GM12875 (cell line): ENCODE measurements around the gene CLIC3.
A peak's percentile ranks its signal among the peaks of the same experiment; 100 is the strongest.
"Not testable (repeated sequence)": the region's sequence is repeated elsewhere in the genome, so short reads cannot be mapped to it uniquely, and the experiment has no call there.

Experiments
- H3K4me3 ChIP-seq: one replicate; pipeline ENCODE4 v1.5.1; 2011; ENCODE audit warnings: low read depth, low read length, control low read depth
- TF ChIP-seq, protein P1 (sequence below): IDR thresholded peaks from 2 replicates; pipeline ENCODE4 v1.5.1; 2011; ENCODE audit warnings: low read depth, mild to moderate bottlenecking, control low read depth, inconsistent platforms, low read length, moderate library complexity, borderline replicate concordance; ENCODE audit not compliant: insufficient read depth

The CLIC3 gene

DNA sequence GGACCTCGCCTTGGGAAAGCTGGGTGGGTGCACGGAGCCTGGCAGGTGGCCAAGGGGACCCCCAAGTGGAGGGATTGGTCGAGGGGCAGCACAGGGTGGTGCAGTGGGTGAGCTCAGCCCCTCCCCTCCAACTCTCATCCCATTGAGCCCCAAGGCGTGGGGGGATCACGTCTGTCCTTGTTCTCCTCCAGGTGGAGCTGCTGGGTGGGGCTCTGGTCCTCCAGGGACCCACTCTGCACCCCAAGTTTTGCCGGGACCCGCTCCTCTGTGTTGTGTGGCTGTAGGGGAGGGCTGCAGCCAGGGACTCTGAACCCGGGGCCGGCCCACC is 39.1 kb upstream of the CLIC3 start:
- no peak overlapping the region for H3K4me3 ChIP-seq
- TF ChIP-seq, protein P1, sequence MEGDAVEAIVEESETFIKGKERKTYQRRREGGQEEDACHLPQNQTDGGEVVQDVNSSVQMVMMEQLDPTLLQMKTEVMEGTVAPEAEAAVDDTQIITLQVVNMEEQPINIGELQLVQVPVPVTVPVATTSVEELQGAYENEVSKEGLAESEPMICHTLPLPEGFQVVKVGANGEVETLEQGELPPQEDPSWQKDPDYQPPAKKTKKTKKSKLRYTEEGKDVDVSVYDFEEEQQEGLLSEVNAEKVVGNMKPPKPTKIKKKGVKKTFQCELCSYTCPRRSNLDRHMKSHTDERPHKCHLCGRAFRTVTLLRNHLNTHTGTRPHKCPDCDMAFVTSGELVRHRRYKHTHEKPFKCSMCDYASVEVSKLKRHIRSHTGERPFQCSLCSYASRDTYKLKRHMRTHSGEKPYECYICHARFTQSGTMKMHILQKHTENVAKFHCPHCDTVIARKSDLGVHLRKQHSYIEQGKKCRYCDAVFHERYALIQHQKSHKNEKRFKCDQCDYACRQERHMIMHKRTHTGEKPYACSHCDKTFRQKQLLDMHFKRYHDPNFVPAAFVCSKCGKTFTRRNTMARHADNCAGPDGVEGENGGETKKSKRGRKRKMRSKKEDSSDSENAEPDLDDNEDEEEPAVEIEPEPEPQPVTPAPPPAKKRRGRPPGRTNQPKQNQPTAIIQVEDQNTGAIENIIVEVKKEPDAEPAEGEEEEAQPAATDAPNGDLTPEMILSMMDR, result no peak

DNA sequence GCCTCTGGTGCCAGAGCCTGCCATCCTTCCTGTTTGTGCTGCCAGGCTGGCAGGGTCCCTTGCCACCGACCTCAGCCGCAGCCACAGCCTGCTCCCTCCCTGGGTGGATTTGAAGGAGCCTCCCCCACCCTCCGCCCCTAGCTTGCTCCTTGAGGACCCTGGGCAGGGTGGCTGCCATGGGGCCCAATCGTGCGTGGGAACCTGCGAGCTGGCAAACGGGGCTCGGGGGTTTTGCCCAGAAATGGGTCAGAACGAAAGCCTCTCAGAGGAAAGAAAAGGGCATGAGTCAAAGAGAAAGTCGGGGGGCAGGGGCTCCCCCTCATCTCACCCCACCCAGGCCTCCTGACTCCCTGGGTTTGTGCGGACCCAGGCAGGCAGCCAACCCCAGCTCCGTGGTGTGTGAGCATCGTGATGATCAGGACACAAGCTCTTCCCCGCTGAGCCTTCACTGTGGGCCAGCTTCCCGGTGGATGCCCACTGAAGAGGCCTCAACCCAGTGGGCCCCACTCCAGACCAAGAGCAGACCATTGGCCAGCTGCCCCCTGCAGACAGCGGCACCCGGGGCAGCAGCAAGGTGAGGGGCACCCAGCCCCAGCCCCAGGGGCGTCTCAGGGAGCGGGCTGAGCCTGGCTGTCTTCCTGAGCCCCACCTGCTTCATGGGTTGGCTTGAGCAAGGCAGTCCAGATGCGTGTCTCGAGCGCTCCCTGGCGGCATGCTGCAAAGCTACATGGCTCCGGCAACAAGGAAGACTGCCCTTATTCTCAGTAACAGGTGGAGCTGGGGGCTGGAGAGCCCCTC is 38.5 kb upstream of the CLIC3 start:
- TF ChIP-seq, protein P1, result peak; percentile 97
- H3K4me3 ChIP-seq, result peak overlapping the region; percentile 16

DNA sequence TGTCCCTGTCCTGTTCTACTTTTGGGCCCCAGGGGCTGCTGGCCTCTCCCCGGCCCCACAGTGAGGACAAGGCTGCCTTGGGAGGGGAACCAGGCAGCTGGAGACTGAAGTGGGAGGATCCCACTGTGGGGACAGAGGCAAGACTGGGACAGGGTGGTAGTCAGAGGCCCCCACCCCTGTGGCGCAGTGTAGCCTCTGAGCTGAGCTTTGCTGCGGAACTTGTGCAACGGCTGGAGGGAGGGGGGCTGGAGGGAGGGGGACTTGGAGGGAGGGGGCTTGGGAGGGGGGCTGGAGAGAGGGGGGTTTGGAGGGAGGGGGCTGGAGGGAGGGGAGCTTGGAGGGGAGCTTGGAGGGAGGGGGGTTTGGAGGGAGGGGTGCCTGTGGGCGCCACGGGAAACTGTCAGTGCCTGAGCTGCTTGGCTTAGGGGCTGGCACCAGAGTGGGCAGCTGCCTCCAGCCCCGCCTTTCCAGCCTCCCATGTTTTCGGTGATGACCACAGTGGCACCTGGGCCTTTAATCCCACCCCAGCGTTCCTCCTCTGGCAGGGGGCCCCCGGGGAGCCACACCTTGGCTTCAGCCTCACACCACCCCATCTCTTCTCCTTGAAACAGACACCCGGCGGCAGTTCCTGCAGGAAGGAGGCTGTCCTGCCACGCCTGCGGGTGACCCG is 37.8 kb upstream of the CLIC3 start:
- TF ChIP-seq, protein P1, result no peak
- no peak overlapping the region for H3K4me3 ChIP-seq

DNA sequence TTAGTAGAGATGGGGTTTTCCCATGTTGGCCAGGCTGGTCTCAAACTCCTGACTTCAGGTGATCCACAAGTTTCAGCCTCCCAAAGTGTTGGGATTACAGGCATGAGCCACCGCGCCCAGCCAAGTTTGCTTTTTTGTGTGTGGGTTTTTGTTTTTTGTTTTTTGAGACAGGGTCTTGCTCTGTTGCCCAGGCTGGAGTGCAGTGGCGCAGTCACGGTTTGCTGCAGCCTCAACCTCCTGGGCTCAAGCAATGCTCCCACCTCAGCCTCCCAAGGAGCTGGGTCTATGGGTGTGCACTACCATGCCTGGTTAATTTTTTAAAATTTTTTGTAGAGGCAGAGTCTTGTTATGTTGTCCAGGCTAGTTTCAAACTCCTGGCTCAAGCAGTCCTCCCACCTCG is 37.1 kb upstream of the CLIC3 start:
- H3K4me3 ChIP-seq, result not testable (repeated sequence)

DNA sequence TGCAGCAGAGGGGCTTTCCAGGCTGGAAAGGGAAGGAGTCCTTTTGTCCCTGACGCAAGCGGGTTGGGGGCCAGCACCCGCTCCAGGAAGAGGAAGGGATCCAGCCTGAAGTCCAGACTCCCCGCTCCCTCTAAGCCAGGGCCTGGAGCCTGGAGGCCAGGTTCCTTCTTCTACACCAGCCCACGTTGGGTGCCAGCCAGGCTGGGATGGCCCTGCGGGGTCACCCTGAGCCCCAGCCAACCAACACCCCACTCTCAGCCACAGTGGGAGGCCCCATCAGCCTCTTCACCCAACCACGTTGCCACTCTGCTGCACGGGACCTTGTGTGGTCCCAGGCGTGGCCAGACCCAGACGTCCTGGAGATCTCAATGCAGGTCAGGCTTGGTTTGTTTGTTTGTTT is 36.5 kb upstream of the CLIC3 start:
- H3K4me3 ChIP-seq, result no peak overlapping the region
- TF ChIP-seq, protein P1, result no peak

DNA sequence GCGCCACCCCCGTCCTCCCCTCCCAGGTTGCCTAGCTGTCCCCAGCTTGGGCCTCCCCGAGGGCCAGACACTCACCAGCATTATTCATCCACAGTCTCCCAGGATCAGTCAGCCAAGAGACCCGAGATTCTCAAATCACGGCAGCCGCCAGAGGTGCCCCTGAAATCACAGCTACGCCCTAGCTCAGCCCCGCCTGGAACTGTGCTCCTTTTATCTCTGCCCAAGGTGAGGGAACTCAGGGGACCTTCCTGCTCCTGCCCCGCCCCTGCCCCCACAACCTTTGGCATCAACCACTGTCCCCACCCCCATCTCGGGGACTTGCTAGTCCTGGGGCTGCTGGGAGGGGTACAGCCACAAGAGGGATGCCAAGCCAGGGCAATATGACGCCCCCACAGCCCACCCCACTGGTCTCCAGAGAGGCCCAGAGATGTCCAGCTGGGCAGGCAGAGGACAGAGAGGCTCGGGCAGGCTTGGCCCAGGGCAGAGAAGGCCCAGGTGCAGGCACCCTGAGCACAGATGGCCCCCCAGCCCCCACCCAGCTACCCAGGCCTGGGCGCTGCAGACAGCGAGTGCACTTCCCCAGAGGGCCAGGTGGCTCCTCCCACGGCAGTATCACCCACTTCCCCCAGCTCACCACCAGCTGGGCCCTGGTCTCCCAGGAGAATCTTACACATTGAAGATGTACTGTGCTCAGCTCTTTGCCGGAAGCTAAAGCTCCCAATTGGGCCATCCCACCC is 35.7 kb upstream of the CLIC3 start, which contains the start of gene FUT7:
Gene FUT7 (minus strand): TSS at position 185 of the 737 bp plus-strand sequence. CDS start 97 bp downstream, at position 88.
- no peak within 1 kb of the TSS for H3K4me3 ChIP-seq
- TF ChIP-seq, protein P1, result no peak

DNA sequence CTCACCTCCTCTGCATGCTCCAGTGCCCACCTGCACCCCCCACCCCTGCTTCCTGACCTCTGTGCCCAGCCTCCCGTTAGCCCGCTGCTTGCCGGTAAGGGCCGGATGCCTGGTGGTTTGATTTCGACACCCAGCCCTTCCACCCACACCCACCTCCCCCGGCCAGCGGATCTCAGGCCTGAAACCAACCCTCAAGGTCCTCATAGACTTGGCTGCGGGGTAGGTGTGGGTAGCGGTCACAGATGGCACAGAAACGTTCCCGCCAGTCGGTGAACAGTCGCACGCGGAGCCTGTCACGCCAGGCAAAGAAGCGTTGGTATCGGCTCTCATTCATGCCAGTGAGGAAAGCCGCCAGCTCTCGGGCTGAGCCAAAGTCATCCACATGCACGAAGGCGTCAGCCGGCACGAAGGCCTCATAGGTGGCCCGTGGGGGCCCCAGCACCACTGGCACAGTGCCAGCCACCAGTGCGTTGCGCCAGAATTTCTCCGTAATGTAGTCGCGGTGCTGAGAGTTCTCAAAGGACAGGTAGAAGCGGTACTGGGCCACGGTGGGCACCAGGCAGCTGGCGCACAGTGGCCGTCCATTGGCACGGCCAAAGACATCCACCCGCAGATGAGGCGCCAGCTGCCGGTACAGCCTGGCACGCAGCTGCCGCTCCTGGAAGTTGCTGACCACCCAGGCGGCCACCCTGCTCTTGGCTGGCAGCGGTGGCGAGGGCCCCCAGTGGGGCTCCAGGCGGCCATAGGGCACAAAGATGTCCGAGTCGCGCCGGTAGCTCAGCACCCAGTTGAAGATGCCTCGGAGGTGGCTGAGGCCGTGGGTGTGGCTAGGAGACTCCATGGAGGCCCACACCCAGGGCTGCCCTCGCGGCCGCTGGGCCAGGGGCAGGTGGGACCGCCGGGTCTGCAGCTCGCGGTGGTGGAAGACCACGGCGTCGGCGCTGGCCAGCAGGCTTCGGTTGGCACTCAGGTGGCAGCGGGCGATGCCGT is 34.5 kb upstream of the CLIC3 start:
- TF ChIP-seq, protein P1, result no peak
- H3K4me3 ChIP-seq, result no peak overlapping the region
